Activated T-helper 17 cell treated with anti-CD3 and anti-CD28 coated beads, Interleukin-2, amount 50 U/mL, for 72 hours (primary cell): ENCODE results near the gene PLEKHJ1. TPM values are rescaled to one million over a fixed set of nuclear protein-coding genes. Genes with fewer than 3 reads are reported as not detected.

Experiments
- ATAC-seq: fragments of 150-1000 bp; cut with Tn5 transposase; replicated peaks from 2 replicates; pipeline ENCODE4 v1.10.0; 2021; ENCODE audit warnings: mild to moderate bottlenecking, moderate library complexity
- H3K27ac Mint-ChIP-seq: one replicate; pipeline ENCODE4 v1.8.0; 2022; ENCODE audit warnings: mixed read lengths
- H3K27me3 Mint-ChIP-seq: one replicate; pipeline ENCODE4 v1.8.0; 2022; ENCODE audit warnings: mixed read lengths
- H3K36me3 Mint-ChIP-seq: one replicate; pipeline ENCODE4 v1.8.0; 2022; ENCODE audit warnings: low read depth, mild to moderate bottlenecking, mixed read lengths
- H3K4me1 Mint-ChIP-seq: one replicate; pipeline ENCODE4 v1.8.0; 2022; ENCODE audit warnings: mixed read lengths
- H3K4me3 Mint-ChIP-seq: one replicate; pipeline ENCODE4 v1.8.0; 2022; ENCODE audit warnings: mild to moderate bottlenecking, mixed read lengths
- H3K9me3 Mint-ChIP-seq: one replicate; pipeline ENCODE4 v1.8.0; 2022; ENCODE audit warnings: mixed read lengths
- total RNA-seq, 2 donors: library from RNA; stranded (reverse); gene quantifications; one replicate each; pipeline ENCODE4 v1.2.3, GENCODE V29; 2022

The PLEKHJ1 gene
- total RNA-seq, 2 donors from 2014 or later, result 45.8 to 74.8 TPM

GRCh38 chr19:2239173-2239572 is 3.0 kb upstream of the PLEKHJ1 start:
- Mint-ChIP-seq H3K27ac (peak overlapping the region; percentile 98), H3K36me3 (peaks cover 90% of the 10 kb centered on the region), H3K4me1 (peaks cover 46% of the 10 kb centered on the region), H3K4me3 (peak overlapping the region; percentile 95), H3K9me3 (no peaks in the 10 kb centered on the region), H3K27me3 (no peaks in the 10 kb centered on the region)
- no peak for ATAC-seq

GRCh38 chr19:2237869-2238153 is 1.7 kb upstream of the PLEKHJ1 start:
- no peaks in the 10 kb centered on the region for H3K27me3 Mint-ChIP-seq
- no peaks in the 10 kb centered on the region for H3K9me3 Mint-ChIP-seq
- peaks cover 50% of the 10 kb centered on the region for H3K4me1 Mint-ChIP-seq
- H3K27ac Mint-ChIP-seq, result peak overlapping the region; percentile 98
- peaks cover 82% of the 10 kb centered on the region for H3K36me3 Mint-ChIP-seq
- ATAC-seq, result no peak
- H3K4me3 Mint-ChIP-seq, result peak overlapping the region; percentile 95

GRCh38 chr19:2237051-2237868 is 1.1 kb upstream of the PLEKHJ1 start:
- ATAC-seq, result no peak
- Mint-ChIP-seq H3K27ac (peak overlapping the region; percentile 98), H3K9me3 (no peaks in the 10 kb centered on the region), H3K27me3 (no peaks in the 10 kb centered on the region), H3K4me3 (peak overlapping the region; percentile 95), H3K36me3 (peaks cover 77% of the 10 kb centered on the region), H3K4me1 (peaks cover 46% of the 10 kb centered on the region)

- Mint-ChIP-seq H3K4me1 (peaks cover 39% of the 10 kb centered on the region), H3K4me3 (peak overlapping the region; percentile 95), H3K27ac (peak overlapping the region; percentile 98), H3K27me3 (no peaks in the 10 kb centered on the region), H3K36me3 (peaks cover 68% of the 10 kb centered on the region), H3K9me3 (no peaks in the 10 kb centered on the region)
- no peak for ATAC-seq
These were observed 140 bp downstream of the PLEKHJ1 start for GRCh38 chr19:2236064-2236313.

- peak overlapping the region; percentile 90 for H3K27ac Mint-ChIP-seq
- peaks cover 66% of the 10 kb centered on the region for H3K36me3 Mint-ChIP-seq
- peak; percentile 6 for ATAC-seq
- H3K4me3 Mint-ChIP-seq, result peak overlapping the region; percentile 95
- no peaks in the 10 kb centered on the region for H3K27me3 Mint-ChIP-seq
- H3K4me1 Mint-ChIP-seq, result peaks cover 35% of the 10 kb centered on the region
- H3K9me3 Mint-ChIP-seq, result no peaks in the 10 kb centered on the region
These were observed 607 bp downstream of the PLEKHJ1 start for GRCh38 chr19:2235381-2236063.

- no peak for ATAC-seq
- Mint-ChIP-seq H3K4me1 (peaks cover 30% of the 10 kb centered on the region), H3K36me3 (peaks cover 65% of the 10 kb centered on the region), H3K27ac (peak overlapping the region; percentile 90), H3K27me3 (no peaks in the 10 kb centered on the region), H3K9me3 (no peaks in the 10 kb centered on the region), H3K4me3 (peak overlapping the region; percentile 95)
These were observed 1.1 kb downstream of the PLEKHJ1 start for GRCh38 chr19:2234996-2235380.

- Mint-ChIP-seq H3K36me3 (peaks cover 63% of the 10 kb centered on the region), H3K4me3 (peak overlapping the region; percentile 95), H3K4me1 (peaks cover 21% of the 10 kb centered on the region), H3K27me3 (no peaks in the 10 kb centered on the region), H3K27ac (peak overlapping the region; percentile 90), H3K9me3 (no peaks in the 10 kb centered on the region)
- ATAC-seq, result no peak
These were observed 2.4 kb downstream of the PLEKHJ1 start for GRCh38 chr19:2233601-2234280.

GRCh38 chr19:2232286-2233151 is 3.6 kb downstream of the PLEKHJ1 start:
- Mint-ChIP-seq H3K36me3 (peaks cover 60% of the 10 kb centered on the region), H3K4me3 (peak overlapping the region; percentile 26), H3K27me3 (no peaks in the 10 kb centered on the region), H3K4me1 (peaks cover 13% of the 10 kb centered on the region), H3K27ac (peak overlapping the region; percentile 77), H3K9me3 (no peaks in the 10 kb centered on the region)
- no peak for ATAC-seq

GRCh38 chr19:2231621-2232221 is 4.4 kb downstream of the PLEKHJ1 start:
- Mint-ChIP-seq H3K36me3 (peaks cover 54% of the 10 kb centered on the region), H3K4me3 (no peak overlapping the region), H3K9me3 (no peaks in the 10 kb centered on the region), H3K4me1 (peaks cover 13% of the 10 kb centered on the region), H3K27me3 (no peaks in the 10 kb centered on the region), H3K27ac (peak overlapping the region; percentile 25)
- ATAC-seq, result no peak

- Mint-ChIP-seq H3K36me3 (peaks cover 49% of the 10 kb centered on the region), H3K27me3 (no peaks in the 10 kb centered on the region), H3K9me3 (no peaks in the 10 kb centered on the region), H3K27ac (peak overlapping the region; percentile 25), H3K4me1 (peaks cover 6% of the 10 kb centered on the region), H3K4me3 (no peak overlapping the region)
- no peak for ATAC-seq
These were observed 5.2 kb downstream of the PLEKHJ1 start for GRCh38 chr19:2230807-2231533.

- Mint-ChIP-seq H3K27ac (no peak overlapping the region), H3K27me3 (no peaks in the 10 kb centered on the region), H3K4me1 (peaks cover 6% of the 10 kb centered on the region), H3K36me3 (peaks cover 53% of the 10 kb centered on the region), H3K9me3 (no peaks in the 10 kb centered on the region), H3K4me3 (no peak overlapping the region)
- no peak for ATAC-seq
These were observed 6.0 kb downstream of the PLEKHJ1 start for GRCh38 chr19:2230033-2230531.

- Mint-ChIP-seq H3K27ac (no peak overlapping the region), H3K27me3 (no peaks in the 10 kb centered on the region), H3K4me1 (peaks cover 6% of the 10 kb centered on the region), H3K36me3 (peaks cover 53% of the 10 kb centered on the region), H3K9me3 (no peaks in the 10 kb centered on the region), H3K4me3 (no peak overlapping the region)
- no peak for ATAC-seq
These were observed 6.8 kb downstream of the PLEKHJ1 start for GRCh38 chr19:2229103-2230032.
